ENCODE measurements around the gene PCNX2. TPM values are rescaled to one million over a fixed set of nuclear protein-coding genes. Genes with fewer than 3 reads are reported as not detected.

Gene PCNX2
- total RNA-seq, 3 donors from 2014 or later (not counting 1 experiment from before 2014, with no cell fraction given): 12.9 to 25.8 (median 16.0) TPM

- no peaks in the 10 kb centered on the region for H3K36me3 Mint-ChIP-seq
- no peak overlapping the region for H3K4me3 Mint-ChIP-seq
- peaks cover 7% of the 10 kb centered on the region for H3K9me3 ChIP-seq (ENCODE audit: control insufficient read depth, insufficient read depth, low read length)
- no peaks in the 10 kb centered on the region for H3K27me3 Mint-ChIP-seq (ENCODE audit: low read depth in 2 of 2)
- DNase-seq (no peak), ATAC-seq (no peak)
- H3K4me1 ChIP-seq (ENCODE audit: control insufficient read depth, insufficient read depth, low read length): no peaks in the 10 kb centered on the region
- H3K27ac Mint-ChIP-seq: no peak overlapping the region
- H3K4me1 Mint-ChIP-seq: no peaks in the 10 kb centered on the region
- H3K27me3 ChIP-seq (ENCODE audit: control insufficient read depth, insufficient read depth, low read length): no peaks in the 10 kb centered on the region
- 96% methylated on average over 2 of the region's 2 CpGs for WGBS (ENCODE audit: insufficient coverage)
- TF ChIP-seq CTCF (IDR thresholded peaks at IDR 0.05): no peak
- H3K36me3 ChIP-seq (ENCODE audit: control insufficient read depth, insufficient read depth, low read length): peaks cover 20% of the 10 kb centered on the region
- intact Hi-C loops (cut with micrococcal nuclease): no loop called here
- no peak overlapping the region for H3K4me3 ChIP-seq (ENCODE audit: low read length)
- no peaks in the 10 kb centered on the region for H3K9me3 Mint-ChIP-seq
- H3K27ac ChIP-seq (ENCODE audit: low read length): no peak overlapping the region
Measured at GRCh38 chr1:232995189-232995588, 300.3 kb downstream of the PCNX2 start.

GRCh38 chr1:232993555-232993954, 302.0 kb downstream of the PCNX2 start:
- H3K4me1 ChIP-seq (ENCODE audit: control insufficient read depth, insufficient read depth, low read length): no peaks in the 10 kb centered on the region
- peaks cover 7% of the 10 kb centered on the region for H3K9me3 ChIP-seq (ENCODE audit: control insufficient read depth, insufficient read depth, low read length)
- no peak for TF ChIP-seq CTCF (IDR thresholded peaks at IDR 0.05)
- 99% methylated on average over 3 of the region's 3 CpGs for WGBS (ENCODE audit: insufficient coverage)
- H3K4me3 Mint-ChIP-seq: no peak overlapping the region
- H3K36me3 Mint-ChIP-seq: no peaks in the 10 kb centered on the region
- DNase-seq (no peak), ATAC-seq (no peak)
- no peak overlapping the region for H3K27ac Mint-ChIP-seq
- H3K36me3 ChIP-seq (ENCODE audit: control insufficient read depth, insufficient read depth, low read length): peaks cover 9% of the 10 kb centered on the region
- no peaks in the 10 kb centered on the region for H3K9me3 Mint-ChIP-seq
- no peaks in the 10 kb centered on the region for H3K27me3 ChIP-seq (ENCODE audit: control insufficient read depth, insufficient read depth, low read length)
- H3K4me3 ChIP-seq (ENCODE audit: low read length): no peak overlapping the region
- no peak overlapping the region for H3K27ac ChIP-seq (ENCODE audit: low read length)
- H3K4me1 Mint-ChIP-seq: no peaks in the 10 kb centered on the region
- no peaks in the 10 kb centered on the region for H3K27me3 Mint-ChIP-seq (ENCODE audit: low read depth in 2 of 2)
- intact Hi-C loops (cut with micrococcal nuclease): no loop called here

GRCh38 chr1:232992227-232992626, 303.3 kb downstream of the PCNX2 start:
- H3K36me3 Mint-ChIP-seq: no peaks in the 10 kb centered on the region
- no peak for TF ChIP-seq CTCF (IDR thresholded peaks at IDR 0.05)
- no peak for DNase-seq
- Histone ChIP-seq H3K36me3 (ENCODE audit: control insufficient read depth, insufficient read depth, low read length) (no peaks in the 10 kb centered on the region), H3K4me3 (ENCODE audit: low read length) (no peak overlapping the region), H3K27me3 (ENCODE audit: control insufficient read depth, insufficient read depth, low read length) (no peaks in the 10 kb centered on the region), H3K9me3 (ENCODE audit: control insufficient read depth, insufficient read depth, low read length) (peaks cover 7% of the 10 kb centered on the region), H3K27ac (ENCODE audit: low read length) (no peak overlapping the region), H3K4me1 (ENCODE audit: control insufficient read depth, insufficient read depth, low read length) (no peaks in the 10 kb centered on the region)
- WGBS (ENCODE audit: insufficient coverage): 87% methylated on average over 3 of the region's 3 CpGs
- ATAC-seq: no peak
- H3K27me3 Mint-ChIP-seq (ENCODE audit: low read depth in 2 of 2): no peaks in the 10 kb centered on the region
- no peak overlapping the region for H3K4me3 Mint-ChIP-seq
- no peaks in the 10 kb centered on the region for H3K4me1 Mint-ChIP-seq
- no peak overlapping the region for H3K27ac Mint-ChIP-seq
- H3K9me3 Mint-ChIP-seq: no peaks in the 10 kb centered on the region
- intact Hi-C loops (cut with micrococcal nuclease): no loop called here

- Mint-ChIP-seq H3K4me3 (no peak overlapping the region), H3K9me3 (no peaks in the 10 kb centered on the region), H3K27me3 (ENCODE audit: low read depth in 2 of 2) (no peaks in the 10 kb centered on the region), H3K4me1 (no peaks in the 10 kb centered on the region), H3K27ac (no peak overlapping the region), H3K36me3 (no peaks in the 10 kb centered on the region)
- peaks cover 7% of the 10 kb centered on the region for H3K9me3 ChIP-seq (ENCODE audit: control insufficient read depth, insufficient read depth, low read length)
- WGBS (ENCODE audit: insufficient coverage): 85% methylated on average over 7 of the region's 7 CpGs
- no peak for TF ChIP-seq CTCF (IDR thresholded peaks at IDR 0.05)
- no peaks in the 10 kb centered on the region for H3K27me3 ChIP-seq (ENCODE audit: control insufficient read depth, insufficient read depth, low read length)
- no peaks in the 10 kb centered on the region for H3K36me3 ChIP-seq (ENCODE audit: control insufficient read depth, insufficient read depth, low read length)
- H3K4me1 ChIP-seq (ENCODE audit: control insufficient read depth, insufficient read depth, low read length): no peaks in the 10 kb centered on the region
- intact Hi-C loops (cut with micrococcal nuclease): no loop called here
- DNase-seq (no peak), ATAC-seq (no peak)
- no peak overlapping the region for H3K27ac ChIP-seq (ENCODE audit: low read length)
- no peak overlapping the region for H3K4me3 ChIP-seq (ENCODE audit: low read length)
Measured at GRCh38 chr1:232991238-232991637, 304.3 kb downstream of the PCNX2 start.

Measured in natural killer cell (primary cell).